ENCODE data around the gene ENGASE. TPM values are rescaled to one million over a fixed set of nuclear protein-coding genes. Genes with fewer than 3 reads are reported as not detected.

Gene ENGASE
- total RNA-seq, 1 donor, result 57.4 TPM

DNA sequence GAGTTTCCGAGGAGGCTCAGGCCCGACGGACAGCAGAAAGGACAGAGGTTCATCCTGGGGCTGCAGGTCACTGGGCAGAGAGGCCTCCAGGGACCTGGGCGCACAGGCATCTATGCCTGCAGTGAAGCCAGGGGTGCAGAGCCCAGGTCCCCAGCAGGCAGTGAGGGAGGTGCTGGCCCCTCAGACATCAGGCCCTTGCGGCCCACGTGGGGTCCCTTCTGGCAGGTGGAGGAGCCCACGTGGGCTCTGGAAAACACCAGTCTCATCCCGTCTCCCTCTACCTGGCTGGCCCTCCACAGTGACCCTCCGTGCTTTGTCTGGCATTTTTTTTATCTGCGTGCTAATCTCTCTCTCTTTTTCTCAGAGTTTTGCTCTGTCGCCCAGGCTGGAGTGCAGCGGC, 36.5 kb downstream of the ENGASE start:
- DNase-seq (ENCODE audit: low read depth in 2 of 3, low spot score in 2 of 3), result no peak

DNA sequence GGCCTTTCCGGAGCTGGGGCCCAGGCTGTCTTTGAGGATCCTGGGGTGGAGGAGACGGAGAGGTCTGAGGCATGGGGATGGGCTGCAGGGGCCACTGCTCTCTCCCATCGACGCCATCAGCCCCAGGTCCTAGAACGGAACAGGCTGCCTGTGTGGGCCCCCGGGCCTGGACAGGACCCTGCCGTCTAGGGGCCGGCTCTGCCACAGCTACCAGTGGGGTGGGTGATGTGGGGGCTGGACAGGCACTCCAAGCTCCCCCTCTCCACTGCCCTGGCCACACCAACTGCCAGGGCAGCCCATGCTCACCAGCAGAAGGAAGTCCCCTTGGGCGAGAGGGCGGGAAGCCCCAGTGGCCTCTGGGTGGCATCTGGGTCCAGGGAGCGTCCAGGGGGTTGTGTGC, 37.8 kb downstream of the ENGASE start:
- no peak for DNase-seq (ENCODE audit: low read depth in 2 of 3, low spot score in 2 of 3)

DNA sequence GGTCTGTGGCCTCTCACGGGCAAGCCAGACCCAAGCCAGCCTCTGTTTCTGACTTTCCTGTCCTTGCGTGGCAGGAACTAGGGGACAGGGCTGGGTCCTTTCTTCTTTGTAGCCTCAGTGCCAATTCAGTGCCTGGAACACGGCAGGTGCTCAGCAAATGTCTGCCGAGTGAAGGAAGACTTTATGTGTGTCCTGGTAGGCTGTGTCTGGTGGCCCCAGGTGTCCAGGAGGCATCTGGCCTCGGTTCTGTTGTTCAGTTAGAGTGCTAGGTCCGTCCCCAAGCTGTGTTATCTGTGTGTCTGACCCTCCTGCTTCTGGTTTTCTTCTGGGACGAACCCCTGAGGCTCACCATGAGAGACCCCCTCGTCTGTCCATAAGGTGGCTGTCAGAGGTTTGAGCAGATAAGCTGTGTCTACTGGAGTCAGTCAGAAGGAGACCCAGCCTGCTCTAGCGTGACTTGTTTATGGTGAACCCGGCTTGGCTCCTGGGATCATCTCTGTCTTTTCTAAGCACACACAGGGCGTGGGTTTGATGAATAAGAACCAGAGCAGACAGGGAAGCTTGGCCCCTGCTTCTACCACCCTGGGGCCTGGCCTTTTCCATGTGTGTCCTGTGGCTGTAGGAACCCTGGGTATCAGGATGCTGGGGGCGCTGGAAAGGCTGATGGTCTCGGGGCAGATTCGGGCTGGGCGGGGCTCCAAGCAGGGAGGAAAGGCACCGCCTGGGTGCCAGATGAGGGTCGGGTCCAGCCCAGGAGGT, 39.3 kb downstream of the ENGASE start:
- no peak for DNase-seq (ENCODE audit: low read depth in 2 of 3, low spot score in 2 of 3)

- no peak for DNase-seq (ENCODE audit: low read depth in 2 of 3, low spot score in 2 of 3)
These were observed 40.1 kb downstream of the ENGASE start for GRCh38 chr17:79114458-79115301.

DNA sequence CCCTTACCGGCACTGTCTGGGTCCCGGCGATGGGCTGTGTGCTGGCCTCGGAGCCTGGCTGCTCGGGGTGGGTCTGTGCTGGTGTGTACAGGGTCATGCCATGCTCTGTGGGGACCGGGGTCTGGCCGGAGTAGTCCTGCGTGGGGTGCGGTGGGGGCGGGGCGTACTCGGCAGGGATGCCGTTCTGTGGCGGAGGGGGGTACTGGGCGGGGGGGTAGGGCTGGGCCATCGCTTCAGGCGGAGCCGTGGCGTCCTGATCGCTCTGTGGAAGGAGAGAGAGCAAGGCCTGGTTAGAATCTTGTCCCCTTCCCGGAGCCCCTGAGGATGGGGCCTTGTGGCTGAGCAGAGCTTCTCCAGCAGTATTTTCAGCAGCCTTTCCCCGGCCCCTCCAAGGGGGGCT, 40.9 kb downstream of the ENGASE start:
- DNase-seq (ENCODE audit: low read depth in 2 of 3, low spot score in 2 of 3), result no peak

DNA sequence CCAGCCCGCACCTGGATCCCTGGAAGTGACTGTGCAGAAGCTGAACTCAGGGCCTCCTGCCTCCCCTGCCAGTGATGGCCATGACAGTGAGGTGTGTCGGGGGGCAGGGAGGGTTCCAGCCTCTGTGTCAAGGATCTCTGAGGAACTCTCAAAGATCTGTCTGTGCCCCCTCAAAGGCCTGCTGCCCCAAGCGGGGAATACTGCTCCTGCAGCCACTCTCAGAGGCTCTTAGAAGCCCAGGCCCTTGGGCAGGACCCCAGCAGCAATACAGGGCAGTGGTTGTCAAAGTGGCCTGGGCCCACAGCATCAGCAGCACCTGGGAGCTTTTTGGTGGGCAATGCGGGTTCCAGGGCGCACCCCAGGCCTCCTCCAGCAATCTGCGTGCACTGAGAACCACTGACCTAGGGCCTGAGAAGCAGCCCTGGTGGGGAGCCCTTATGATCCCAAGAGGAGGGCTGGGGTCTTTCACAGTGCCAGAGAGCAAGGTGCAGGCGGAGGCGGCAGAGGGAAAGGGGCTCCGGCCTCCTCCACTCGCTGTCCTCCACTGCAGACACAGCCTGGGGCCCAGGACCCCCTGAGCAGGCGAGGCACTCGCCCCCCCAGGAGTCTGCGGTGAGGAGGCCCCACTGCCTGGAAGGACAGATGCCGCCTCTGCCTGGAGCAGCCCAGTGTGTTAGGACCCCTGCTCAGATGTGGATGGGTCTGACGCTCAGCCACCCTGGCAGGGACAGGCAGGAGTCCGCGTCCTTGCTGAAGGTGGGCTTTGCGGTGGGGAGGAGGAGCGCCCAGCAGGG, 42.1 kb downstream of the ENGASE start:
- DNase-seq (ENCODE audit: low read depth in 2 of 3, low spot score in 2 of 3), result no peak

- no peak for DNase-seq (ENCODE audit: low read depth in 2 of 3, low spot score in 2 of 3)
These were observed 43.4 kb downstream of the ENGASE start for GRCh38 chr17:79117905-79118487.

GRCh38 chr17:79118924-79119323, 44.3 kb downstream of the ENGASE start:
- DNase-seq (ENCODE audit: low read depth in 2 of 3, low spot score in 2 of 3), result no peak

- no peak for DNase-seq (ENCODE audit: low read depth in 2 of 3, low spot score in 2 of 3)
These were observed 45.6 kb downstream of the ENGASE start for GRCh38 chr17:79120259-79120658.

DNA sequence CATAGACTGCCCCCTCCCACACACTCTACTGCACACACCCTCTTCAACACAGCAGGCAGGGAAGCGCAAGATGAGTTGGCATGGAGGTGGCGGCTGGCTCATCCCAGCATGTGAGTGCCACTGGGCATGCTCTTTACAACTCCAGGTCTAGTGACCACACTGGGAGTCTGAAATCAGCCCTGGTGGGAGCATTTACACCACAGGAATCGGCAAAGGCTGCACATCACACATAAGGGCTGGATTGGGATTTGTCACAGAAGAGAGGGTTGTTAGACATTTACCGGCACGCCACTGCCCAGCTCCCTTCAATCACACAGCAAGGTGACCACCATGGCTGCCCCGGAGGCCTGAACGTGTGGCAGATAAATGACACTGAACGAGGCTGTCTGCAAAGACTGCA, 49.4 kb downstream of the ENGASE start:
- no peak for DNase-seq (ENCODE audit: low read depth in 2 of 3, low spot score in 2 of 3)

DNA sequence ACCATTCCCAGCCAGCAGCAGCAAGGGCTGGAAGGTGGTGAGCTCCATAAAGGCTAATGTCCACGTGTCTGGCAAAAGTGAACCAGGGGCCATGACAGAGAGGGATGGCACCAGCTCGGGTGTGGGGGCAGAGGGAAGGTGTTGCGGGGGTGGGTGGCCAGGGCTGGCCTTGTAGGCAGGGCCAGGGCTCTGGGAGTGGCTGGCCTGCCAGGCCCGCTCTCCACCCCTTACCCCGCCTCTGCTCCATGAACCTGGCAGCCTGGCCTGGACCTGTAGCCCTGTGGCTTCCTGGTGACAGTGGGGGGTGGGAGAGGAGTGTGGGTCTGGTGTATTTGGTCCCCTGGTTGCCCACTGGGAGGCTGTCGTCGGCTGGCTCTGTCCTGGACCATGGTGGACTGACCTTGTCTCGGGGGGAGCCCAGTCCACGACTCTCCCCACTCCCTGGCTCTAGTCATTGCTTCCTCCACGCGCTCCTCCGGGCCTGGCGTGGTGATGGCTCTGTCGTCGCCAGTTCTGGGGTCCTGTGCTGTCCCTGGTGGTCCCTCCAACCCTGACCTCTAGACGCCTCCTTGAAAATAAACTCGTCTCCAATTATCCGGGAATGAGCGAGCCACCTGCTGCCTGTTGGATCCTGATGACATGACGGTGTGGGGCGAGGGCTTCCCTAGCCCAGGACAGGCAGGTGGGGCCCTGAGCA, 50.0 kb downstream of the ENGASE start:
- DNase-seq (ENCODE audit: low read depth in 2 of 3, low spot score in 2 of 3), result no peak

GRCh38 chr17:79125503-79125902, 50.9 kb downstream of the ENGASE start:
- DNase-seq (ENCODE audit: low read depth in 2 of 3, low spot score in 2 of 3), result no peak

- DNase-seq (ENCODE audit: low read depth in 2 of 3, low spot score in 2 of 3), result no peak
These were observed 51.5 kb downstream of the ENGASE start for GRCh38 chr17:79126139-79126538.

GRCh38 chr17:79127534-79128135, 53.0 kb downstream of the ENGASE start:
- no peak for DNase-seq (ENCODE audit: low read depth in 2 of 3, low spot score in 2 of 3)

DNA sequence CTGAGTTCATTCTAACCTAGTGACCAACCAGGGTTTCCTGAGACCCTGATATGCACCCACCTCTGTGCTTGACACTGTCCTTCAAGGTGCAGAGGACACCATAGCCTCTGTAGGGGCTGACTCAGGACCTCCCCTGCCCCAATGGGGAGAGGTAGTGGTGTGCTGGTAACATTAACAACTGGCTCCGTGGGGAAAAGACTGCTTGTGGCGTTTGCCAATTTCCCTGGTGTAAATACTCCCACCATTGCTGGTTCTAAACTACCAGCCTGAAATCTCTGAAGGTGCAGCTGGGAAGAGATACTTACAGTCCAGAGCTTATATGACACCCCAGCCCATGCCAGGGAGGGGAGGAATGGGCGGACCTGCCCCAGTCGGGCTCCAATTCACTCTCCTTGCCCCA, 54.9 kb downstream of the ENGASE start:
- DNase-seq (ENCODE audit: low read depth in 2 of 3, low spot score in 2 of 3), result no peak

- no peak for DNase-seq (ENCODE audit: low read depth in 2 of 3, low spot score in 2 of 3)
These were observed 56.1 kb downstream of the ENGASE start for GRCh38 chr17:79130536-79131273.

DNA sequence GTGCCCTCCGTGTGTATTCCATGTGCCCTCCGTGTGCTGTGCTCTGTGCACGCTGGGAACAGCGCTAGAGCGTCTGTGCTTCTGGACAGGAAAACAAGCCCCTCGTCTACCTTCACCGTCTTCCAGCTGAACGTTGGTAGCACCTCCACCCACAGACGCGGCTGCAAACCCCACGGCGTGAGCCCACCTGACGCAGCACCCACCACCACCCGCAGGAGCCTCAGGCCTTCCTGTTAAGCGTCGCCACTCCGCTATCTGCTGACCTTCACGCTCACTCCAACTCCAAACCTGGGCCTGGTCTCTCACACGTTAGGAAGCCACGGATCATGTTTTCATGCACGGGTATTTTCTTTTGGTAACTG, 56.6 kb downstream of the ENGASE start:
- DNase-seq (ENCODE audit: low read depth in 2 of 3, low spot score in 2 of 3), result no peak

GRCh38 chr17:79131701-79132100, 57.1 kb downstream of the ENGASE start:
- DNase-seq (ENCODE audit: low read depth in 2 of 3, low spot score in 2 of 3), result no peak

All from hematopoietic multipotent progenitor cell (in vitro differentiated cells).